ENCODE results near the gene GRK5. TPM values are rescaled to one million over a fixed set of nuclear protein-coding genes. Genes with fewer than 3 reads are reported as not detected.

GRK5 gene
- total and polyA plus RNA-seq, 8 donors = 34.6 to 60.8 (median 54.5) TPM

GRCh38 chr10:119407254-119407777 is 199.9 kb downstream of the GRK5 start:
- Histone ChIP-seq H3K9me3 (no peaks in the 10 kb centered on the region), H3K36me3 (no peaks in the 10 kb centered on the region), H3K4me3 (no peak overlapping the region), H3K27ac (peak overlapping the region; percentile 30 to 85), H3K4me1 (peaks cover 0 to 66% of the 10 kb centered on the region in 2 donors), H3K27me3 (no peaks in the 10 kb centered on the region)
- intact Hi-C loops (cut with DNase I) = no loop called here
- no peak for TF ChIP-seq CTCF (IDR thresholded peaks at IDR 0.05)
- no peak for DNase-seq
- no peak for ATAC-seq

GRCh38 chr10:119408072-119408471 is 200.7 kb downstream of the GRK5 start:
- intact Hi-C loops (cut with DNase I) = no loop called here
- Histone ChIP-seq H3K4me1 (peaks cover 7 to 72% of the 10 kb centered on the region in 2 donors), H3K4me3 (no peak overlapping the region), H3K9me3 (no peaks in the 10 kb centered on the region), H3K36me3 (no peaks in the 10 kb centered on the region), H3K27me3 (no peaks in the 10 kb centered on the region), H3K27ac (no peak overlapping the region)
- ATAC-seq (no peak), DNase-seq (no peak)
- TF ChIP-seq CTCF (IDR thresholded peaks at IDR 0.05) = no peak

GRCh38 chr10:119408969-119409371 is 201.6 kb downstream of the GRK5 start:
- Histone ChIP-seq H3K9me3 (no peaks in the 10 kb centered on the region), H3K4me1 (peaks cover 16 to 76% of the 10 kb centered on the region in 2 donors), H3K4me3 (no peak overlapping the region), H3K27ac (peak overlapping the region in 1 of 2 donors; percentile 49), H3K27me3 (no peaks in the 10 kb centered on the region), H3K36me3 (no peaks in the 10 kb centered on the region)
- no peak for TF ChIP-seq CTCF (IDR thresholded peaks at IDR 0.05)
- ATAC-seq (no peak), DNase-seq (no peak)
- intact Hi-C loops (cut with DNase I) = no loop called here

- no peaks in the 10 kb centered on the region for H3K27me3 ChIP-seq
- no peak for TF ChIP-seq CTCF (IDR thresholded peaks at IDR 0.05)
- H3K4me3 ChIP-seq = no peak overlapping the region
- H3K36me3 ChIP-seq = no peaks in the 10 kb centered on the region
- H3K27ac ChIP-seq = peak overlapping the region in 1 of 2 donors; percentile 49
- ATAC-seq (no peak), DNase-seq (no peak)
- intact Hi-C loops (cut with DNase I) = no loop called here
- H3K9me3 ChIP-seq = no peaks in the 10 kb centered on the region
- H3K4me1 ChIP-seq = peaks cover 16 to 72% of the 10 kb centered on the region in 2 donors
These were observed 202.0 kb downstream of the GRK5 start for GRCh38 chr10:119409385-119409784.

- Histone ChIP-seq H3K27me3 (no peaks in the 10 kb centered on the region), H3K36me3 (no peaks in the 10 kb centered on the region), H3K27ac (peak overlapping the region in 1 of 2 donors; percentile 29), H3K4me3 (no peak overlapping the region), H3K4me1 (peaks cover 16 to 67% of the 10 kb centered on the region in 2 donors), H3K9me3 (no peaks in the 10 kb centered on the region)
- no peak for TF ChIP-seq CTCF (IDR thresholded peaks at IDR 0.05)
- ATAC-seq (no peak), DNase-seq (peak in 1 of 4 donors; percentile 70)
- intact Hi-C loops (cut with DNase I) = loop anchor here in 1 of 2 donors (10.0 kb wide), 1 partner anchor 205 kb away; the partner anchor contains the start of gene GRK5
These were observed 202.5 kb downstream of the GRK5 start for GRCh38 chr10:119409906-119410305.

Measured in left lung (tissue), 10 donors.